Midbrain (tissue), 1 donor: ENCODE data around the gene VAV3.
"Not testable (repeated sequence)": the region's sequence is repeated elsewhere in the genome, so short reads cannot be mapped to it uniquely, and the experiment has no call there.

Source experiments
- DNase-seq: peaks from one replicate; lab custom pipeline; 2025; lab: John Stamatoyannopoulos, UW

The VAV3 gene

GRCh38 chr1:107965110-107965991 lies at the start of gene VAV3:
Gene VAV3 (minus strand): TSS chr1:107965180. CDS start chr1:107964869, 311 bp downstream.
- peak; percentile 52 for DNase-seq

- no peak for DNase-seq
These were observed 47.6 kb upstream of the VAV3 start for GRCh38 chr1:108012553-108012952.

GRCh38 chr1:108011295-108011694 lies 46.3 kb upstream of the VAV3 start:
- DNase-seq = no peak

GRCh38 chr1:108010581-108010980 lies 45.6 kb upstream of the VAV3 start:
- DNase-seq = no peak

GRCh38 chr1:108009603-108010195 lies 44.7 kb upstream of the VAV3 start:
- DNase-seq = no peak

GRCh38 chr1:108007531-108007930 lies 42.6 kb upstream of the VAV3 start:
- no peak for DNase-seq

GRCh38 chr1:108007070-108007469 lies 42.1 kb upstream of the VAV3 start:
- no peak for DNase-seq

GRCh38 chr1:108004919-108005318 lies 39.9 kb upstream of the VAV3 start:
- DNase-seq = not testable (repeated sequence)

- DNase-seq = no peak
These were observed 35.7 kb upstream of the VAV3 start for GRCh38 chr1:108000620-108001111.

GRCh38 chr1:108000184-108000583 lies 35.2 kb upstream of the VAV3 start:
- DNase-seq = no peak

- DNase-seq = no peak
These were observed 32.9 kb upstream of the VAV3 start for GRCh38 chr1:107997866-107998265.

- DNase-seq = peak; percentile 27
These were observed 28.9 kb upstream of the VAV3 start for GRCh38 chr1:107993920-107994319.

GRCh38 chr1:107992347-107992746 lies 27.4 kb upstream of the VAV3 start:
- DNase-seq = no peak

GRCh38 chr1:107991371-107992066 lies 26.5 kb upstream of the VAV3 start:
- DNase-seq = no peak

GRCh38 chr1:107990606-107991005 lies 25.6 kb upstream of the VAV3 start:
- no peak for DNase-seq

GRCh38 chr1:107981277-107981676 lies 16.3 kb upstream of the VAV3 start:
- no peak for DNase-seq

- no peak for DNase-seq
These were observed 14.9 kb upstream of the VAV3 start for GRCh38 chr1:107979926-107980325.

GRCh38 chr1:107979088-107979487 lies 14.1 kb upstream of the VAV3 start:
- DNase-seq = no peak

GRCh38 chr1:107976836-107977235 lies 11.9 kb upstream of the VAV3 start:
- no peak for DNase-seq

- no peak for DNase-seq
These were observed 11.5 kb upstream of the VAV3 start for GRCh38 chr1:107976431-107976830.

- no peak for DNase-seq
These were observed 10.9 kb upstream of the VAV3 start for GRCh38 chr1:107975851-107976250.

GRCh38 chr1:107974090-107974489 lies 9.1 kb upstream of the VAV3 start:
- no peak for DNase-seq
